Measurements from ENCODE around the gene TPGS2. TPM values are rescaled to one million over a fixed set of nuclear protein-coding genes. Genes with fewer than 3 reads are reported as not detected.

Gene TPGS2
- total and polyA plus RNA-seq, 2 of the 13 experiments (the other 11 are each of a cell fraction or from before 2014, with no cell fraction given) = 73.3 to 137 TPM

- FAIRE-seq (no peak), DNase-seq (ENCODE audit: low spot score) (no peak), ATAC-seq (no peak)
- intact Hi-C loops (cut with micrococcal nuclease; ENCODE audit: unreplicated experiment) (no loop called here), in situ Hi-C loops (cut with HindIII; ENCODE audit: extremely low pct_ligation_motif_present, low pct_unique_long_range_greater_than_20kb) (no loop called here)
- TF ChIP-seq ZNF160 (CRISPR knock-in tag; IDR thresholded peaks at IDR 0.05) (no peak), ETS1 (CRISPR knock-in tag; IDR thresholded peaks at IDR 0.05) (no peak), CAMTA2 (CRISPR knock-in tag; IDR thresholded peaks at IDR 0.05; ENCODE audit: borderline replicate concordance) (no peak), REL (CRISPR knock-in tag; conservative IDR thresholded peaks at IDR 0.05) (no peak), TIGD3 (CRISPR knock-in tag; IDR thresholded peaks at IDR 0.05; ENCODE audit: borderline replicate concordance) (no peak), ZNF367 (CRISPR knock-in tag; IDR thresholded peaks at IDR 0.05; ENCODE audit: borderline replicate concordance) (no peak), ZNF235 (CRISPR knock-in tag; IDR thresholded peaks at IDR 0.05; ENCODE audit: borderline replicate concordance) (no peak), ZNF260 (CRISPR knock-in tag; IDR thresholded peaks at IDR 0.05; ENCODE audit: borderline replicate concordance, low read depth) (no peak), ZNF737 (CRISPR knock-in tag; IDR thresholded peaks at IDR 0.05; ENCODE audit: borderline replicate concordance) (no peak), RBFOX2 (IDR thresholded peaks at IDR 0.05; ENCODE audit: low read depth, low read length) (no peak), THAP7 (CRISPR knock-in tag; IDR thresholded peaks at IDR 0.05) (no peak), NFAT5 (CRISPR knock-in tag; IDR thresholded peaks at IDR 0.05) (no peak), ATF7-NPFF (CRISPR knock-in tag; IDR thresholded peaks at IDR 0.05; ENCODE audit: low read depth) (no peak), ZMYM2 (CRISPR knock-in tag; IDR thresholded peaks at IDR 0.05) (no peak)
- ChIA-PET CTCF (ENCODE audit: low intra/inter-chr PET ratio, low total read pairs) (no interaction called here), POLR2A (no interaction called here)
- Histone ChIP-seq H3K36me3 (replicated peaks in 1 of 2; ENCODE audit: control insufficient read depth in 1 of 2, insufficient read depth in 2 of 2, low read length in 2 of 2) (no peaks in the 10 kb centered on the region; a peak in 1 of 5 replicates), H4K20me1 (ENCODE audit: insufficient read depth, low read length) (no peaks in the 10 kb centered on the region), H3K9ac (ENCODE audit: insufficient read depth, low read depth, low read length) (no peak overlapping the region), H3K4me2 (ENCODE audit: low read depth, low read length) (no peak overlapping the region), H3K4me1 (ENCODE audit: insufficient read depth, low read length) (peaks cover 28% of the 10 kb centered on the region), H3K27me3 (ENCODE audit: control insufficient read depth in 1 of 2, insufficient read depth in 2 of 2, low read length in 2 of 2) (no peaks in the 10 kb centered on the region; a peak in 1 of 5 replicates), H2AFZ (ENCODE audit: low read length) (no peak overlapping the region), H3K79me2 (ENCODE audit: insufficient read depth, low read length) (peaks cover 13% of the 10 kb centered on the region), H3K4me3 (replicated peaks in 1 of 3; ENCODE audit: insufficient read depth in 1 of 3, low read depth in 2 of 3, low read length in 3 of 3) (no peak overlapping the region), H3K9me3 (ENCODE audit: low read length) (no peaks in the 10 kb centered on the region), H3K27ac (ENCODE audit: extremely low read length, insufficient read depth, low read length) (no peak overlapping the region)
- BruUV-seq (replicated peaks) = no TSS peak
- 98% methylated on average over 3 of the region's 3 CpGs for WGBS (ENCODE audit: low lambda C conversion rate)
These were observed 2.2 kb downstream of the TPGS2 start for GRCh38 chr18:36826556-36826955.
